G401 (cell line): ENCODE results near the gene MKLN1. TPM values are rescaled to one million over a fixed set of nuclear protein-coding genes. Genes with fewer than 3 reads are reported as not detected.
A peak's percentile ranks its signal among the peaks of the same experiment; 100 is the strongest.

Experiments used
- DNase-seq: peaks from one replicate; pipeline ENCODE4 v3.0.0-alpha.2; 2015; ENCODE audit warnings: low spot score
- in situ Hi-C: cut with HindIII; loops from 2 replicates; pipeline ENCODE4 v1.10.0; 2016; ENCODE audit warnings: low sequenced_read_pairs, mixed read lengths
- total RNA-seq: library from RNA; depleted of rRNA; stranded (reverse); fragments of >200 nt; shearing (Covaris generic); gene quantifications from 2 replicates; pipeline ENCODE4 v1.2.3, GENCODE V29; 2014

The MKLN1 gene
- total RNA-seq, 1 experiment from 2014 or later, result 37.5 TPM

GRCh38 chr7:131338691-131339390 lies 11.2 kb downstream of the MKLN1 start:
- in situ Hi-C loops, result no loop called here
- DNase-seq, result no peak

- DNase-seq, result no peak
- in situ Hi-C loops, result no loop called here
Observed at GRCh38 chr7:131341690-131342089, 14.0 kb downstream of the MKLN1 start.

- in situ Hi-C loops, result no loop called here
- DNase-seq, result no peak
Observed at GRCh38 chr7:131342864-131343442, 15.3 kb downstream of the MKLN1 start.

GRCh38 chr7:131346885-131347592 lies 19.4 kb downstream of the MKLN1 start:
- in situ Hi-C loops, result no loop called here
- peak; percentile 41 for DNase-seq

- in situ Hi-C loops, result no loop called here
- peak; percentile 83 for DNase-seq
Observed at GRCh38 chr7:131352032-131352431, 24.4 kb downstream of the MKLN1 start.

GRCh38 chr7:131354390-131354789 lies 26.7 kb downstream of the MKLN1 start:
- in situ Hi-C loops, result no loop called here

GRCh38 chr7:131355917-131356777 lies 28.5 kb downstream of the MKLN1 start:
- no peak for DNase-seq
- in situ Hi-C loops, result no loop called here

More at GRCh38 chr7:131354390-131354789, 26.7 kb downstream of the MKLN1 start:
- DNase-seq, result no peak

- in situ Hi-C loops, result no loop called here
Observed at GRCh38 chr7:131357282-131357880, 29.7 kb downstream of the MKLN1 start.

GRCh38 chr7:131358636-131359035 lies 31.0 kb downstream of the MKLN1 start:
- no peak for DNase-seq
- in situ Hi-C loops, result no loop called here

More at GRCh38 chr7:131357282-131357880, 29.7 kb downstream of the MKLN1 start:
- no peak for DNase-seq

- DNase-seq, result no peak
- in situ Hi-C loops, result no loop called here
Observed at GRCh38 chr7:131359136-131359776, 31.6 kb downstream of the MKLN1 start.

GRCh38 chr7:131363719-131364118 lies 36.0 kb downstream of the MKLN1 start:
- no peak for DNase-seq
- in situ Hi-C loops, result no loop called here

- in situ Hi-C loops, result no loop called here
- DNase-seq, result no peak
Observed at GRCh38 chr7:131364767-131365344, 37.2 kb downstream of the MKLN1 start.

- in situ Hi-C loops, result no loop called here
- no peak for DNase-seq
Observed at GRCh38 chr7:131365838-131366237, 38.2 kb downstream of the MKLN1 start.

- no peak for DNase-seq
- in situ Hi-C loops, result no loop called here
Observed at GRCh38 chr7:131369354-131369753, 41.7 kb downstream of the MKLN1 start.

GRCh38 chr7:131370523-131370968 lies 42.9 kb downstream of the MKLN1 start:
- in situ Hi-C loops, result no loop called here
- DNase-seq, result no peak

GRCh38 chr7:131371411-131371810 lies 43.7 kb downstream of the MKLN1 start:
- in situ Hi-C loops, result no loop called here
- DNase-seq, result peak; percentile 63

GRCh38 chr7:131372554-131372953 lies 44.9 kb downstream of the MKLN1 start:
- DNase-seq, result no peak
- in situ Hi-C loops, result no loop called here

- DNase-seq, result no peak
- in situ Hi-C loops, result no loop called here
Observed at GRCh38 chr7:131374821-131375220, 47.1 kb downstream of the MKLN1 start.
